HG02852 (cell line): ENCODE data around the gene ACER1.

ENCODE experiments used
- ATAC-seq: cut with Tn5 transposase; IDR thresholded peaks from one replicate; pipeline ENCODE4 v1.9.1; 2021; ENCODE audit warnings: mild to moderate bottlenecking, moderate library complexity; ENCODE audit not compliant: unreplicated experiment

The ACER1 gene

DNA sequence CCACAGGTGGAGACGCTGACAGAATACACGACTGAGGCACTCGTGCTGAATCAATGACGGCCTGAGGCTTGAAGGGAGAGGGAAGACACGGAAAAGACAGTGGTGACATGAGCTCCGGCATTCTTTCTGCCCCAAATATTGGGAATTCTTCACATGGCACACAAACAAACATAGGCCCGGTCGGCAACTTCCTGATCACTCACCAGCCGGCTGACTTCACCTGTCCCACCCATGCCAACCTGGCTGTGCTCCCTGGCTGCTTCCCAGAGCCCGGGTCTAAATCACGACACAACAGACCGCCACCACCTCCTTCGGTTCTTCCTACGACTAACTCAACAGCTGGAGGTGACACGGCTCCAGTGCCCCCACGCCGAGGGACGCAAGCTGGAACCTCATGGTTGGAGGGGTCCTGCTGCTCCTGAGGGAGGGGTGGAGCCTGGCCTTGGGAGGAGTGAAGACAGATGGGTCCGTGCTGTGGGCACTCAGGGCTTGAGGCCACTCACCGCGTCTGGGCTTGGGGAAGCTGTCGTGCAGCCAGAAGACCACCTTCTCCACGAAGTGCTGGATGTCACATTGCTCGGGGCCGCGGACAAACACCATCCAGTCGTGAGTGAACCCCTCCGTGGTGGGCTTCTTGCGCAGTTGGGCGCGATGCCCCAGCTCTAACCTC lies 63.2 kb downstream of the ACER1 start:
- no peak for ATAC-seq

DNA sequence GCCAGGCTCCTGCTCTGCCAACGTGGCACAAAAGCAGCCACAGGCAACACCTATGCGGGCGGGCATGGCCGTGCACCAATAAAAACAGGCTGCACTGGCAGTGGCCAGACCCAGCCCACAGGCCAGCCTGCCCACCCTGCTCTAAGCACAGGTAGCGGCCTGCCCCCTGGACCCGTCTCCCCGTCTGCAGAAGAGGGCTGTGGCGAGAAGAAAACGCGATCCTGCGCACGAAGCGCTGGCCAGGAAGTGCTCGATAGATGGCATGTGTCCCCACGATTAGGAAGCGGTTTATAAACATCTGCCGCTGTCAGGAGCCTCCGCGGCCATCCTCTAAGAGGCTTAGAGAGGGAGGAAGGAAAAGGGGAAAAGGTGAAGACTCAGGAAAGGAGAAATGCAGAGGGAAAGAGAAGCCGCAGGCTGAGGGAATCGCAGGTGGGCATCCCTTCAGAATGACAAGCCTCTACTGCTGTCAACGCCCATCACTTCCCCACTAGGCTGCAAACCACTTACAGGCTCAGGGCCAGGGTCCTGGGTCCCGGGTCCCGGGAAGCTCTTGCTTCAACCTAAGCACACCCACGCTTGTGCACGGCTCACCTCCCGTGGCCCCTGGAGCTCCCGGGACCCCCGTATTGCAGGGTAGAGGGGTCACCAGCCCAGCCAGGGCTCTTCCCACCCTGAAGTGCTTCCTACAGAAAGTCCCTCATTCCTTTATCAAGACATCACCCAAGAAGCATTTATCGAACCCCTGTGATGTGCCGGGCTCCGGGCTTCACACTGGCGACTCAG lies 64.1 kb downstream of the ACER1 start:
- no peak for ATAC-seq

DNA sequence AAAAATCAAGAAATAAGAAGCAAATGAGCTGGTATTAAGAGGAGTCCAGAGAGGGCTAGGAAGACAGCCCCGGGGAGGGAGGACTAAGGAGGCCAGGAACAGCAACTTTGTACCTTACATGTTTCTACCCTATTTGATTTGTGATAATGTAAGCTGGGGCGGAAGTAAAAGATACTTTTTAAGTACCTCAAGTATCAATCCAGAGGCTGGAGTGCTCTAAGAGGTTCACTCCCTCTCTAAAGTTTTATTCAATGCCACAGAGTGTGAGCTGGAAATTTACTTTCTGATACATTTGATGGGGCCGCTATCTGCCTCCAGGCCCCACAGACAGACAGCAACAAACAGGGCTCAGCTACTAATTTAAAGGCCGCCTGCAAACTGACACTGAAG lies 65.0 kb downstream of the ACER1 start:
- ATAC-seq = no peak

DNA sequence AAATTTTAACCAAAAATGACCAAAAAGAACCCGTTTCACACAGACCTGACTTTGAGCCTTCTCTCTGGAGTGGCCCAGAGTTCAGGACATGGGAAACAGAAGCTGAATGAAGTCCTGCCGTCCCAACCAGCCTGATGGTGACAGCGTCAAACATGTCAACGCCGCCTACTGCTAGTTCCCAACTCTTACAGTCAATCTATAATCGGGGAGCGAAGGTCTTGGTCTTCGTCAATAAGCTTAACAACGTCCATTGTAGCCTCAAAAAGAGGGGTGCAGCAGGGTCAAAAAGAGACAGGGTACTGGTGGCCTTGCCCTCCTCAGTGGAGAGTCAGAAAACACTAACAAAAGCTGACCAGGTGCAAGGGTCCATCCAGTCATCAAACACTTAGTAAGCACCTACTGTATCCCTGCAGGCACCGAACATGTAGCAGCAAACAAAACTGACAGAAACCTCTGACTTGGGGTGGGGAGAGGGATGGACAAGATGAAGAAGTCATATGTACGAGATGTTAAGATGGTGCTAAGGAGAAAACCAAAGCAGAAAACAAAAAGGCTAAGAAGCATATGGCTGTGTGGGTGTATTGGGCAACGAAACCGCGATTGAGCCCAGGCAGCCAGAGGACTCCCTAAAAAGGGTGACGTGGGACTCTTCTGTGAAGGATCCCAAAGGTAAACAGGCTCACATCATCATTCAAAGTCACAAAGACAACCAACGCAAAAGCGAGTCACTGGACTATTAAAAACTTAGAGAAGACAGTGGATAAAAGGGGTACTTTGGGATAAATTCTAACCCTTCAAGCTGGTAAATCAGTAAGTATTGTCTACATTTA lies 65.6 kb downstream of the ACER1 start:
- ATAC-seq = no peak

DNA sequence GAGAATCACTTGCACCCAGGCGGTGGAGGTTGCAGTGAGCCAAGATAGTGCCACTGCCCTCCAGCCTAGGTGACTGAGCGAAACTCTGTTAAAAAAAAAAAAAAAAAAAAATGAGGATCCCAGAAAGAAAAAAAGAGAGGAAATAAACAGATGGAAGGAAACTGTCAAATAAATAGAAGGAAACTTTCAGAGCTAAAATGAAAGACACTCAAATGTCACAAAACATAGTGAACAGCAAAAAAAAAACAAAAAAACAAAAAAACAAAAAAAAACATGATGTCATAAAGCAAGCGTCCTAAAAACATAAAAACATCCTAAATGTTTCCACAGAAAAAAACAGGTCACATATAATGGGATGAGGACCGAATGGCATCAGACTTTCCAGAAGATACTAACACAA lies 68.6 kb downstream of the ACER1 start:
- no peak for ATAC-seq

DNA sequence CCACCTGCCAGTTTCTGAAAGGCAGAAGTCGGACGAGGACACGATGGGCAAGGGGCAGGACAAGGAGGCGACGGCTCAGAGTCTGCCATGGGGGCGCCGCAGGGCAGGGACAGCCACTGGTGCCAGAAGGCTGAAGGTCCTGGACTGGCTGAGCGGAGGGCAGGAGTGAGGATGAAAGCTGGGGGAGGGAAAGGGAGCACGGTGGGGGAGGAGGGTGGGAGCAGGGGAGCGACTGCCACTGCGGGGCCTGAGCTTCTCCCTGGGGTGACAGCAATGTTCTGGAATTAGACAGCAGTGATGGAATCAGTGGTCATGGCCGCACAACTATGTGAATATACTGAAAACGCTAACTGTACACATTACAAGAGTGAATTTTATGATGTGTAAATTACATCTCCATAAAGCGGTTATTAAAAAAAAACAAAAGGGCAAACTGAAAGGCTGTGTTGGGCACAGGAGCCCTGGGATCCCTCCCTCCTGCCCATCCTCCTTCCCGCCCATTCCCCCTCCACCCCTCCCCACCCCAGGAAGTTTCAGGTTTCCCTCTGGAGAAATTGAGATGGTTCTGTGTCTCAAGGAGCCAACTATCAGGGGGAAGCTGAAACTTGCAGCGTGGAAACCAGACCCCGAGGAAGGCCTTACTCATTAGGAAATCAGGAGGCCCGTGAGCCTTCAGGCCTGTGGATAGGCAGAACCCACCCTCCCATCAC lies 69.5 kb downstream of the ACER1 start:
- ATAC-seq = no peak

DNA sequence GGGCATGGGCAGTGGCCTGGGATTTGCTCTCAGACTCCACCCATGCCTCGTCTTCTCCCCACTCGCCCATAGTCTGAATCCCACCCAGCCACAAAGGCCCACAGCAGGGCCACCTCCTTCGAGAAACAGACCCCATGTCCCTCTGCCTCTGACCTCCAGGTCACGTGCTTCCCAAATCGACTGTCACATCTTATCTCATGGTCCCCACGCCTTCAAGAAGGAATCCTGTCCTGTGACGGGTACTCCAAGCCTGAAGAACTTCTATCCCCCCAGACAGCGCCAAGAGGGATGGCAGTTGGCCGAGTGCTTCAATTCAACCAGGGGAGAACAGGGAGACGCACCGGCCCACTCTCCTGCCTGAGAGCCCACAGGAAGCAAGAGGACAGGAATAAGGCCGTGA lies 70.1 kb downstream of the ACER1 start:
- no peak for ATAC-seq

DNA sequence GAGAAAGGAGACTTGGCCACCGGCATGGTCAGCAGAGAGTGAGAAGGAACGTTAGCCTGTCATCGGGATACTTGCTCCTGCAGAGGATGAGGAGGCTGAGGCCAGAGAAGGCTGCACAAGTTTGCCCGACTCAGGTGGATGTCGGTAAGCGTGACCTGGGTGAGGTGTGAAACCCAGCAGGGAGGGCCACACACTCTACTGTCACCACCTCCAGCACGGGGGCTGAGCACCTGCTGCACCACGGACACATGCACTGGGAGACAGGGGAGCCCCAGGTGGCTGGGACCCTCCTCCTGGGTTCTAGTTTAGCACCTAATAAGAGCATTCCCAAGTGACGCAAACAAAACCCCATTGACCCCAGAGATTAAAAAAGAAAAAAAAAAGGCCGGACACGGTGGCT lies 70.9 kb downstream of the ACER1 start:
- no peak for ATAC-seq

DNA sequence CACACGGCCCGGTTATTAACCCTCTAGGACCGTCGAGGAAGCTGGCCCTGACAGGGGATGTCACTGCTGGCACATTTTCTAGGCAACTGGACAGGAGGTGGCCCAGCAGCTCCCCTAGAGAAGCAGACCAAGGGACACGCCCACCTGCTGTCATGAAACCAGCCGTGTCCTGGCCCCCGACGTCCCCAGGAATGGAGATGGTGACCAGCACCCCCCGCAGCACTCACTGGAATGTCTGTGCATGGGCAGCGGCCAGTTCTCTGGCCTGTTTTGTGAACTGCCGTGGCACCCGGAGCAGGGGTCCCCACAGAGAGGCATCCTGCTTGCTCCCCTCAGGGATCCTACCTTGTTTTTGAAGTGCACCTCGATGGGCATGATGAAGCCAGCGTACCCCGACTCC lies 71.5 kb downstream of the ACER1 start:
- no peak for ATAC-seq

DNA sequence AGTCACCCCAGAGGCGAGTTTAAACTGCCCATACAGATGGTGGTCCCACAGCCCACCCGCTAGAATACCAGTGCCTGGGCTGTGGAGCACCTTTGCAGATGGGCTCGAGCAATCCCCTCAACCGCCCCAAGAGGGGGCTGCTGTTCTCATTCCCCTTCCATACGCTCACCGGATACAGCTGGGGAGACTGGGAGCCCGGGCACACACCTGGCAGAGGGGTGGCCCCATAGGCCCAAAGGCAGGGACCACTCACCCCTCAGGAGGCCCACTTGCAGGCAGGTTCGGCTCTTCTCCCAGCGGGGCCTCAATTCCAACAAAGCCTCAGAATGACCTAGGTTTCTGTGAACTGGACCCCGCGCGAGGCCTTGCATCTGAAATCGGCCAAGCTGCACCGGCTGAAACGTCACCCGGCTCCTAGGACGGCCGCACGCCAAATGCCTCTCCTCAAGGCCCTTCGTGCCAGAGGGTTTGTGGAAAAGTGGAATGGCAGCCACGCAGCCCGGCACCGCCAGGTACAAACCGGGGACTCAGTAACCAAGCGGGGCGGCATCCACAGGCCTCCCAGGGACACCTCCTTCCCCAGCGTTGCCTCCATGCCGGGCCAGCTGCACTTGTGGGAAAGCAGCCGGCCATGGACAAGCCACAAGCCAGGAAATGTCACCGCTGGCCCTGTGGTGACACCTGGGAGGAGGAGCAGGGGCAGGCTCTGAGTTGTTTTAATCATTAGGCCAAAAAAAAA lies 72.3 kb downstream of the ACER1 start:
- no peak for ATAC-seq

DNA sequence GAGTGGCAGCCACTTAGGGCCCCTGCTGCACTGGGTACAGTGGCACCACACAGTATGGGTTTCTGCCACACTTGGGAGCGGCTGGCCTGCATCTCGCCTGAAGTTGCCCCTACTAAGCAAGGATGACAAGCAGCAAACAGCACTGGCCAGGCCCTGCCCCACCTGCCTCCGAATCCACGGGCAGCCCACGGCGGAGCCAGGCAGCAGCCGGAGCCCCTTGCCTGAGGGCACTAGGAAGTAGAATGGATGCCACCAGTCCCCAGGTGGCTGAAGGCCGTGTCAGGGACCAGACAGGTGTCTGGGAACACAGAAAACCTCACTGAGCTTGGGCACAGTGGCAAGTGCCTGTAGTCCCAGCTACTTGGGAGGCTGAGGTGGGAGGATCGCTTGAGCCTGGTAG lies 73.0 kb downstream of the ACER1 start:
- ATAC-seq = no peak

DNA sequence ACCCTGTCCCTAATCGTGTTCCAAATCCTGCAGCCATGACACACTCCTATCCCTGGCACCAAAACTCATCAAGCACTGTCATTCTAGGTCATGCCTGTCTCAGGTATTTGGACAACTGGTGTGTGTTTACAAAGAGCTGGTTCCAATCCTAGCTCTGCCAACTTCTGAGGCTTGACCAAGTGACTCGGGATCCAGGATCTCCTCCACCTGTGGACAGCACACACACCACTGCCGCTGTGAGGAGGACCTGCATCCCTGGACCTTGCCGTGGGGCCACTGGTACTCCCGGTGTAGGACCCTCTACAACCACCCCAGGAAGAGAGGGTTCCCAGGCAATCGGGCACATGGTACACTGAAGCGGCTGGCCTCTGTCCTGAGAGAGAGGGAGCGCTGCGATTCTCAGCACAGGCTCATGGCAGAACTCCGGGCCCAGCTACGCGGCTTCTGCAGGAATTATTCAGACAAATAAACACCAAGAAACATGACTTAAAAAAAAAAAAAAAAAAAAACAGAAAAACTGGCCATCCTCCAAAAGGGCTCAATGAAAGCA lies 74.0 kb downstream of the ACER1 start:
- no peak for ATAC-seq

DNA sequence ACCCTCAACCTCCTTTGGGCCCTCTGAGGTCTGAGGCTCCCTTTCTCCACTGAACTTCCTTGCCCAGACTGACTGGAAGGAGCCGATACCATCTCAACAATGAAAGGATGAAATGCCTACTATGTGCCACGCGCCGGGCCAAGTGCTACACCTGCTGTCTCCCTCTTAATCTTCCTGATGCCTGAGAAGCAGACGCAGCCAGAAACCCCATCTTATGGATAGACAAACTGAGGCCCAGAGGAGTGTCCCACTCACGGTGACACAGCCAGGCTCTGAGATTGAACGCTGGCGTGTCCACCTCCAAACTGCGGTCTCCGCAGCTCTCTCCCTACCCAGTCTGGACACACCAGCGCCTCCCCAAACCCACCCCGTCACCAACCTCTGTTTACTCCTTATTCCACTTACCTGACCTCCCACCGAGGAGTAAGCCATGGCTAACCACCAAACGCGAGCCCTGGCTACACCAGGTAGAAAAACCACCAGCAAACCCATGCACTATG lies 74.5 kb downstream of the ACER1 start:
- ATAC-seq = no peak
